ENCODE measurements around the gene SLC35E1. TPM values are rescaled to one million over a fixed set of nuclear protein-coding genes. Genes with fewer than 3 reads are reported as not detected.

The SLC35E1 gene
- total and polyA plus RNA-seq, 7 experiments from 2014 or later: 13.3 to 67.3 (median 33.7) TPM

- H3K4me1 ChIP-seq (ENCODE audit: control insufficient read depth in 2 of 2, insufficient read depth in 2 of 2, low read length in 2 of 2): peaks cover 35 to 37% of the 10 kb centered on the region in 2 donors
- no peaks in the 10 kb centered on the region for H3K27me3 Mint-ChIP-seq
- H3K4me3 ChIP-seq (ENCODE audit: low read length): no peak overlapping the region
- peak overlapping the region in 6 of 10 donors; percentile 16 to 78 (median 30) for H3K4me3 Mint-ChIP-seq
- ChIA-PET POLR2A (interaction anchor here (1.3 to 5.0 kb wide), 2 partner anchors 8 to 17 kb away, joined by 3 to 26 read pairs; partner anchors contain the start of gene SLC35E1), CTCF (interaction anchor here (0.5 kb wide), 1 partner anchor 368 kb away, joined by 3 read pairs; no protein-coding TSS in a partner anchor)
- H3K27me3 ChIP-seq (ENCODE audit: control insufficient read depth in 2 of 2, insufficient read depth in 2 of 2, low read length in 2 of 2): no peaks in the 10 kb centered on the region
- peaks cover 0 to 35% (median 0%) of the 10 kb centered on the region in 3 experiments for H3K36me3 ChIP-seq (ENCODE audit: control insufficient read depth in 2 of 3, insufficient read depth in 3 of 3, low read length in 3 of 3)
- H3K27ac ChIP-seq (ENCODE audit: low read depth, low read length): peak overlapping the region; percentile 32
- DNase-seq: no peak
- H3K9me3 ChIP-seq (ENCODE audit: control insufficient read depth in 2 of 3, low read length in 3 of 3): no peaks in the 10 kb centered on the region
- H3K4me1 Mint-ChIP-seq: peaks cover 28 to 71% (median 55%) of the 10 kb centered on the region in 7 donors
- peak overlapping the region in 8 of 9 donors; percentile 40 to 91 (median 76) for H3K27ac Mint-ChIP-seq
- H3K36me3 Mint-ChIP-seq: peaks cover 0 to 10% (median 4%) of the 10 kb centered on the region in 5 donors
- no peaks in the 10 kb centered on the region for H3K9me3 Mint-ChIP-seq
- no peak for ATAC-seq
- intact Hi-C loops (cut with micrococcal nuclease): loop anchor here in 1 of 2 donors (5.0 kb wide), 1 partner anchor 744 kb away; no protein-coding TSS in a partner anchor
Measured at GRCh38 chr19:16581145-16581970, 9.1 kb upstream of the SLC35E1 start.

- intact Hi-C loops (cut with micrococcal nuclease): no loop called here
- Mint-ChIP-seq H3K4me1 (peaks cover 28 to 69% (median 52%) of the 10 kb centered on the region in 7 donors), H3K4me3 (no peak overlapping the region), H3K9me3 (no peaks in the 10 kb centered on the region), H3K27ac (peak overlapping the region in 7 of 9 donors; percentile 34 to 79 (median 59)), H3K27me3 (no peaks in the 10 kb centered on the region), H3K36me3 (peaks cover 0 to 16% (median 5%) of the 10 kb centered on the region in 5 donors)
- peaks cover 0 to 55% (median 0%) of the 10 kb centered on the region in 3 experiments for H3K36me3 ChIP-seq (ENCODE audit: control insufficient read depth in 2 of 3, insufficient read depth in 3 of 3, low read length in 3 of 3)
- ATAC-seq (no peak), DNase-seq (no peak)
- H3K27me3 ChIP-seq (ENCODE audit: control insufficient read depth in 2 of 2, insufficient read depth in 2 of 2, low read length in 2 of 2): no peaks in the 10 kb centered on the region
- ChIA-PET CTCF (interaction anchor here (1.3 kb wide), 1 partner anchor 8 kb away, joined by 7 read pairs; no protein-coding TSS in a partner anchor), POLR2A (interaction anchor here (0.7 kb wide), 1 partner anchor 12 kb away, joined by 3 read pairs; no protein-coding TSS in a partner anchor)
- no peaks in the 10 kb centered on the region for H3K9me3 ChIP-seq (ENCODE audit: control insufficient read depth in 2 of 3, low read length in 3 of 3)
- H3K4me1 ChIP-seq (ENCODE audit: control insufficient read depth in 2 of 2, insufficient read depth in 2 of 2, low read length in 2 of 2): peaks cover 16 to 22% of the 10 kb centered on the region in 2 donors
- H3K27ac ChIP-seq (ENCODE audit: low read depth, low read length): no peak overlapping the region
- no peak overlapping the region for H3K4me3 ChIP-seq (ENCODE audit: low read length)
Measured at GRCh38 chr19:16579381-16579780, 7.2 kb upstream of the SLC35E1 start.

GRCh38 chr19:16577531-16577985, 5.3 kb upstream of the SLC35E1 start:
- Mint-ChIP-seq H3K27ac (no peak overlapping the region), H3K4me1 (peaks cover 35 to 67% (median 51%) of the 10 kb centered on the region in 7 donors), H3K36me3 (peaks cover under 1 to 20% (median 6%) of the 10 kb centered on the region in 5 donors), H3K27me3 (no peaks in the 10 kb centered on the region), H3K4me3 (no peak overlapping the region), H3K9me3 (no peaks in the 10 kb centered on the region)
- H3K4me3 ChIP-seq (ENCODE audit: low read length): no peak overlapping the region
- POLR2A ChIA-PET: interaction anchor here (0.9 kb wide), 1 partner anchor 9 kb away, joined by 3 read pairs; no protein-coding TSS in a partner anchor
- CTCF ChIA-PET: interaction anchor here (0.7 kb wide), 1 partner anchor 32 kb away, joined by 3 read pairs; no protein-coding TSS in a partner anchor
- ATAC-seq (no peak), DNase-seq (no peak)
- no peaks in the 10 kb centered on the region for H3K9me3 ChIP-seq (ENCODE audit: control insufficient read depth in 2 of 3, low read length in 3 of 3)
- H3K27ac ChIP-seq (ENCODE audit: low read depth, low read length): no peak overlapping the region
- intact Hi-C loops (cut with micrococcal nuclease): no loop called here
- peaks cover 0 to 61% (median 0%) of the 10 kb centered on the region in 3 experiments for H3K36me3 ChIP-seq (ENCODE audit: control insufficient read depth in 2 of 3, insufficient read depth in 3 of 3, low read length in 3 of 3)
- no peaks in the 10 kb centered on the region for H3K27me3 ChIP-seq (ENCODE audit: control insufficient read depth in 2 of 2, insufficient read depth in 2 of 2, low read length in 2 of 2)
- H3K4me1 ChIP-seq (ENCODE audit: control insufficient read depth in 2 of 2, insufficient read depth in 2 of 2, low read length in 2 of 2): peaks cover 19 to 23% of the 10 kb centered on the region in 2 donors

- H3K27me3 ChIP-seq (ENCODE audit: control insufficient read depth in 2 of 2, insufficient read depth in 2 of 2, low read length in 2 of 2): no peaks in the 10 kb centered on the region
- no peaks in the 10 kb centered on the region for H3K9me3 ChIP-seq (ENCODE audit: control insufficient read depth in 2 of 3, low read length in 3 of 3)
- Mint-ChIP-seq H3K4me3 (no peak overlapping the region), H3K27me3 (peaks cover 0 to 2% (median 0%) of the 10 kb centered on the region in 5 donors), H3K9me3 (no peaks in the 10 kb centered on the region), H3K36me3 (peaks cover 3 to 20% (median 9%) of the 10 kb centered on the region in 5 donors), H3K4me1 (peaks cover 36 to 64% (median 53%) of the 10 kb centered on the region in 7 donors), H3K27ac (no peak overlapping the region)
- H3K4me3 ChIP-seq (ENCODE audit: low read length): no peak overlapping the region
- no peak for ATAC-seq
- ChIA-PET POLR2A (interaction anchor here (0.9 to 1.2 kb wide), 2 partner anchors 10 to 11 kb away, joined by 3 to 4 read pairs; no protein-coding TSS in a partner anchor), CTCF (interaction anchor here (0.7 kb wide), 1 partner anchor 31 kb away, joined by 3 read pairs; no protein-coding TSS in a partner anchor)
- intact Hi-C loops (cut with micrococcal nuclease): no loop called here
- peaks cover 17 to 21% of the 10 kb centered on the region in 2 donors for H3K4me1 ChIP-seq (ENCODE audit: control insufficient read depth in 2 of 2, insufficient read depth in 2 of 2, low read length in 2 of 2)
- H3K36me3 ChIP-seq (ENCODE audit: control insufficient read depth in 2 of 3, insufficient read depth in 3 of 3, low read length in 3 of 3): peaks cover 0 to 61% (median 0%) of the 10 kb centered on the region in 3 experiments
- no peak for DNase-seq
- H3K27ac ChIP-seq (ENCODE audit: low read depth, low read length): no peak overlapping the region
Measured at GRCh38 chr19:16576690-16577530, 4.7 kb upstream of the SLC35E1 start.

GRCh38 chr19:16575861-16576689, 3.9 kb upstream of the SLC35E1 start:
- Histone ChIP-seq H3K4me3 (ENCODE audit: low read length) (no peak overlapping the region), H3K27ac (ENCODE audit: low read depth, low read length) (no peak overlapping the region), H3K9me3 (ENCODE audit: control insufficient read depth in 2 of 3, low read length in 3 of 3) (no peaks in the 10 kb centered on the region), H3K36me3 (ENCODE audit: control insufficient read depth in 2 of 3, insufficient read depth in 3 of 3, low read length in 3 of 3) (peaks cover 0 to 60% (median 0%) of the 10 kb centered on the region in 3 experiments), H3K27me3 (ENCODE audit: control insufficient read depth in 2 of 2, insufficient read depth in 2 of 2, low read length in 2 of 2) (no peaks in the 10 kb centered on the region), H3K4me1 (ENCODE audit: control insufficient read depth in 2 of 2, insufficient read depth in 2 of 2, low read length in 2 of 2) (peaks cover 21 to 27% of the 10 kb centered on the region in 2 donors)
- CTCF ChIA-PET: interaction anchor here (0.7 kb wide), 1 partner anchor 12 kb away, joined by 3 read pairs; no protein-coding TSS in a partner anchor
- H3K4me1 Mint-ChIP-seq: peaks cover 38 to 67% (median 55%) of the 10 kb centered on the region in 7 donors
- POLR2A ChIA-PET: interaction anchor here (1.2 kb wide), 1 partner anchor 10 kb away, joined by 4 read pairs; no protein-coding TSS in a partner anchor
- intact Hi-C loops (cut with micrococcal nuclease): no loop called here
- no peak for ATAC-seq
- no peaks in the 10 kb centered on the region for H3K9me3 Mint-ChIP-seq
- H3K27me3 Mint-ChIP-seq: peaks cover 0 to 2% (median 0%) of the 10 kb centered on the region in 5 donors
- H3K4me3 Mint-ChIP-seq: peak overlapping the region in 1 of 10 donors; percentile 56
- H3K27ac Mint-ChIP-seq: no peak overlapping the region
- DNase-seq: no peak
- peaks cover 3 to 20% (median 10%) of the 10 kb centered on the region in 5 donors for H3K36me3 Mint-ChIP-seq
